Mesodermal cell (in vitro differentiated cells): ENCODE data around the gene FGF10.

Source experiments
- H3K27ac ChIP-seq: 2 replicates; pipeline ENCODE4 v1.7.0; 2013; ENCODE audit warnings: mild to moderate bottlenecking, low read depth, low read length, moderate library complexity; ENCODE audit not compliant: severe bottlenecking
- H3K36me3 ChIP-seq: 2 replicates; pipeline ENCODE4 v1.7.1; 2013; ENCODE audit warnings: mild to moderate bottlenecking, low read length, moderate library complexity; ENCODE audit not compliant: control insufficient read depth, insufficient read depth
- H3K4me1 ChIP-seq: one replicate; pipeline ENCODE4 v1.7.1; 2013; ENCODE audit warnings: mild to moderate bottlenecking, low read length; ENCODE audit not compliant: insufficient read depth, control insufficient read depth, poor library complexity, severe bottlenecking
- H3K4me3 ChIP-seq: 2 replicates; pipeline ENCODE4 v1.7.0; 2013; ENCODE audit warnings: low read length, control low read depth, mild to moderate bottlenecking; ENCODE audit not compliant: insufficient read depth, poor library complexity, severe bottlenecking; ENCODE audit errors: extremely low read depth
- H3K9me3 ChIP-seq: 2 replicates; pipeline ENCODE4 v1.7.1; 2013; ENCODE audit warnings: mild to moderate bottlenecking, low read length, moderate library complexity; ENCODE audit not compliant: control insufficient read depth
- WGBS, 2 experiments: methylation state at CpG; one replicate each; pipeline ENCODE4 v1.1.5; 2013; ENCODE audit warnings: missing lambda C conversion rate in 2 of 2; ENCODE audit not compliant: insufficient coverage in 2 of 2; 5-methylcytosine and 5-hydroxymethylcytosine counted together

FGF10 gene

DNA sequence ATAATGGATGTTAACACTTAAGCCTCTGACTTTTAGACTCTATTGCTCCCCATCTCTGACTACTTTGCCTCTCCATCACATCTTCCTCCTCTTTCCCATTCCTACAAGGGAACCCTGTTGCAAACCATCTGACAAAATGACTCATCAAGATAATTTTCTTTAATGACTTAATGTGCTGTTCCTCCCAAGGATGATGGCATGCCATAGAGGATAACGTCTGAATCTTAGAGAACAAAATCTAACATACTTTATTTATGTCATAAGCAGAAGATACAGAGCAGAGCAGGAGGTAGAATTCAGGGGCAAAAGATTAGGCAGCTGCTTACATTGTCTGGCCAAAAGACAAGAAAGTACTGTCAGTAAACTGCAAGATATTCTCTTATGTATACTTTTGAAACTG lies 76.8 kb downstream of the FGF10 start:
- no peaks in the 10 kb centered on the region for H3K4me1 ChIP-seq
- H3K4me3 ChIP-seq: no peak overlapping the region
- H3K36me3 ChIP-seq: no peaks in the 10 kb centered on the region
- no CpG with 5 or more reads among the region's 1 CpG for WGBS, 2 experiments
- H3K9me3 ChIP-seq: no peaks in the 10 kb centered on the region
- no peak overlapping the region for H3K27ac ChIP-seq

GRCh38 chr5:44300551-44300950 lies 88.7 kb downstream of the FGF10 start:
- H3K36me3 ChIP-seq: no peaks in the 10 kb centered on the region
- 88% methylated on average over 1 of the region's 1 CpG; no CpG with 5 or more reads in 1 of the 2 experiments for WGBS, 2 experiments
- no peaks in the 10 kb centered on the region for H3K9me3 ChIP-seq
- H3K4me1 ChIP-seq: no peaks in the 10 kb centered on the region
- no peak overlapping the region for H3K4me3 ChIP-seq
- H3K27ac ChIP-seq: no peak overlapping the region

GRCh38 chr5:44299394-44299793 lies 89.8 kb downstream of the FGF10 start:
- Histone ChIP-seq H3K27ac (no peak overlapping the region), H3K36me3 (no peaks in the 10 kb centered on the region), H3K4me3 (no peak overlapping the region), H3K4me1 (no peaks in the 10 kb centered on the region), H3K9me3 (no peaks in the 10 kb centered on the region)
- 78 to 100% methylated on average over 1 to 2 of the region's 4 CpGs for WGBS, 2 experiments

GRCh38 chr5:44294516-44294915 lies 94.7 kb downstream of the FGF10 start:
- Histone ChIP-seq H3K27ac (no peak overlapping the region), H3K36me3 (no peaks in the 10 kb centered on the region), H3K9me3 (no peaks in the 10 kb centered on the region), H3K4me3 (no peak overlapping the region), H3K4me1 (no peaks in the 10 kb centered on the region)
- 67 to 100% methylated on average over 1 of the region's 2 CpGs for WGBS, 2 experiments

DNA sequence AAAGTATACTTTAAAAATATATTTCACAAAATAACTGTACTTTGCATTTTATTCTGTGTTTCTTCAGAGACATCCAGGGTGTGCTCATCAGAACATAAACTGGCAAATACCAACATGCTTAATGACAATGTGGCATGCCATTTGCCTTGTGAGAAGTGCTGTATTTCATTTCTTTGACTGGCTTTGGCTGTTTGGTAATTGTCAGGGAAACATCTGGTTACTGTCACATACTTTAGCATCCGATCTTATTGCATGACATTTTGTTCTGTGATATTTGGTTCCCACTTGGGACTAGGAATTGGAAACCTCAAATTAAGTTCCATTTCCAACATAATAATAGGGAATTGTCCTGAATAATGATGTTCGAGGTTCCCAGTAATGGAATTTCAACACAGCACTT lies 96.5 kb downstream of the FGF10 start:
- H3K4me3 ChIP-seq: no peak overlapping the region
- no peak overlapping the region for H3K27ac ChIP-seq
- no CpG with 5 or more reads among the region's 2 CpGs for WGBS, 2 experiments
- H3K4me1 ChIP-seq: no peaks in the 10 kb centered on the region
- H3K9me3 ChIP-seq: no peaks in the 10 kb centered on the region
- no peaks in the 10 kb centered on the region for H3K36me3 ChIP-seq

- no peak overlapping the region for H3K4me3 ChIP-seq
- H3K9me3 ChIP-seq: no peaks in the 10 kb centered on the region
- no peak overlapping the region for H3K27ac ChIP-seq
- 88 to 100% methylated on average over 1 to 2 of the region's 3 CpGs for WGBS, 2 experiments
- no peaks in the 10 kb centered on the region for H3K4me1 ChIP-seq
- H3K36me3 ChIP-seq: no peaks in the 10 kb centered on the region
These were observed 110.8 kb downstream of the FGF10 start for GRCh38 chr5:44278469-44278868.

GRCh38 chr5:44275908-44276307 lies 113.3 kb downstream of the FGF10 start:
- H3K4me1 ChIP-seq: no peaks in the 10 kb centered on the region
- no CpG with 5 or more reads among the region's 1 CpG for WGBS, 2 experiments
- no peak overlapping the region for H3K4me3 ChIP-seq
- H3K36me3 ChIP-seq: no peaks in the 10 kb centered on the region
- H3K9me3 ChIP-seq: no peaks in the 10 kb centered on the region
- no peak overlapping the region for H3K27ac ChIP-seq

DNA sequence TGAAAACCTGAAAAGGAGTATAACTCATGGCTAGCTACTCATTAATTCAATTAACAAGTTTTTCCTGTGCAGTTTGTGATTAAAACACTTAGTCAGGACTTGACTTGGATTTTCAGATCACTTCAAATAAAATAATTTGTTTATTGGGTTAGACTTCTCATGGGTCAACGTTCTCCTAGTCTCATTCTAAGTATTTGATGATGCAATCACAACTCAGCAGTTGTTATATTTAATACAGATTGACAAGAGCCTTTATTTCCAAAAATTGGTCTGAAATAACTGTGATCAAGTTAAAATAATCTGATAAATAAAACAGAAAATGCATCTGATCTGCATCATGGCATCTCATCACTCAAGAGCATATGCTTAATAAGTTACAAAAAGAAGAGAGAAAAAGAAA lies 113.9 kb downstream of the FGF10 start:
- Histone ChIP-seq H3K9me3 (no peaks in the 10 kb centered on the region), H3K4me1 (no peaks in the 10 kb centered on the region), H3K27ac (no peak overlapping the region), H3K4me3 (no peak overlapping the region), H3K36me3 (no peaks in the 10 kb centered on the region)
- WGBS, 2 experiments: no CpG with 5 or more reads among the region's 1 CpG

GRCh38 chr5:44267909-44268308 lies 121.3 kb downstream of the FGF10 start:
- no peak overlapping the region for H3K27ac ChIP-seq
- H3K4me1 ChIP-seq: no peaks in the 10 kb centered on the region
- no peak overlapping the region for H3K4me3 ChIP-seq
- H3K36me3 ChIP-seq: no peaks in the 10 kb centered on the region
- peaks cover 4% of the 10 kb centered on the region for H3K9me3 ChIP-seq

DNA sequence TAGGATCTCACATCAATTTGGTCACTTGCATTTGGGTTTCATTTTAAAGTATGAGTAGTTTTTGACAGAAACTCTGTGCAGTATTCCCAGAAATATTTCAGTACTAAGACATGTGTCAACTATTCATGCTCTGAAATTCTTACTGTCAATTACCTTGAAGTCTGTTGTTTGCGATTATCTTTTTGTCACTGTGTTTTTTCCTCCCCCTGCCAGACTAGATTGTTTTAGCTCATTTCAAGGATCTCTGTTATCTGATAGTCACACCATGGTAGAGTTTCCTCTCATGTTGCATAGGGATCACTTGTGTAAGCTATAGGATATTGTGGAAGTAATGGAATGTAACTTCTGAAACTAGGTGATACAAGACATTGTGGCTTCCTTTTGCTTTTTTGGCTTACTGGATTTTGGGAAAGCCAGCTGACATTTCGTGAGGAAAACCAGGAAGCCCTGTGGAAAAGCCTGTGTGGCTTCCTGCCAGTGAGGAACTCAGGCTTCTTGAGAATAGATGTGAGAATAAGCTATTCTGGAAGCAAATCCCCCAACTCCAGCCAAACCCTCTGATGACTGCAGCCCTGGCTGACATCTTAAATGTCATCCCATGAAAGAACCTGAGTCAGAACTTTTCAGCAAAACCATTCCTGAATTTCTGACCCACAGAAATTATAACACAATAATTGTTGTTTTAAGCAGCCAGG lies 122.2 kb downstream of the FGF10 start:
- no peaks in the 10 kb centered on the region for H3K4me1 ChIP-seq
- H3K27ac ChIP-seq: peak overlapping the region; percentile 26
- no peak overlapping the region for H3K4me3 ChIP-seq
- 75% methylated on average over 2 of the region's 2 CpGs; no CpG with 5 or more reads in 1 of the 2 experiments for WGBS, 2 experiments
- no peaks in the 10 kb centered on the region for H3K36me3 ChIP-seq
- H3K9me3 ChIP-seq: peaks cover 4% of the 10 kb centered on the region

DNA sequence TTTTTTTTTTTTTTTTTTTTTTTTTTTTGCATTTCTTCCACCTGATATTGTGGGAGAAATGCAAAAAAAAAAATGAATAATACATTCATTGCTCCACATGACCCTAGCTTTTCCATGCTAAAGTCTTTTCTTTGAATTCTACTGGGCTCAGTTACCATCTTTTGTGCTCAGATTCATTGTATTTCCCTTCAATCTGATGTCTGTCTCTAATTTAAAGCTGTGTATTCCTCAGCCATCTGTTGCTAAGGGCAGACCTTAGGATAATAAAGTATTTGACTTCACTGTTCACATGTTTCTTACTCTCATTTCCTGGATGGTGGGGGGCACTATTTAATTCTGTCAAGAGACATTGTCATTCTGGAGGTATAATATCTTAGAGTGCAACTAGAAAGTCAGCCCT lies 123.5 kb downstream of the FGF10 start:
- H3K4me1 ChIP-seq: no peaks in the 10 kb centered on the region
- H3K27ac ChIP-seq: no peak overlapping the region
- H3K4me3 ChIP-seq: no peak overlapping the region
- peaks cover 4% of the 10 kb centered on the region for H3K9me3 ChIP-seq
- no peaks in the 10 kb centered on the region for H3K36me3 ChIP-seq
